ENCODE measurements around the gene BGN.

The BGN gene

GRCh38 chrX:153498453-153498852 lies 3.7 kb downstream of the BGN start:
- peak overlapping the region in 1 of 3 experiments; percentile 66 for H3K4me3 Mint-ChIP-seq
- H3K36me3 Mint-ChIP-seq (ENCODE audit: low read depth): peaks cover 8% of the 10 kb centered on the region
- peaks cover 13% of the 10 kb centered on the region for H3K9me3 Mint-ChIP-seq
- no peaks in the 10 kb centered on the region for H3K27me3 Mint-ChIP-seq (ENCODE audit: low read depth)
- H3K27ac Mint-ChIP-seq: peak overlapping the region in 1 of 3 experiments; percentile 21
- TF ChIP-seq CTCF (IDR thresholded peaks at IDR 0.05; ENCODE audit: unreplicated experiment in 3 of 3): no peak
- H3K4me1 Mint-ChIP-seq: peaks cover 20% of the 10 kb centered on the region

- Mint-ChIP-seq H3K36me3 (ENCODE audit: low read depth) (peaks cover 8% of the 10 kb centered on the region), H3K4me1 (peaks cover 12% of the 10 kb centered on the region), H3K4me3 (no peak overlapping the region), H3K9me3 (peaks cover 7% of the 10 kb centered on the region), H3K27me3 (ENCODE audit: low read depth) (no peaks in the 10 kb centered on the region), H3K27ac (peak overlapping the region in 1 of 3 experiments; percentile 21)
- TF ChIP-seq CTCF (IDR thresholded peaks at IDR 0.05; ENCODE audit: unreplicated experiment in 3 of 3): no peak
Measured at GRCh38 chrX:153499341-153499740, 4.6 kb downstream of the BGN start.

DNA sequence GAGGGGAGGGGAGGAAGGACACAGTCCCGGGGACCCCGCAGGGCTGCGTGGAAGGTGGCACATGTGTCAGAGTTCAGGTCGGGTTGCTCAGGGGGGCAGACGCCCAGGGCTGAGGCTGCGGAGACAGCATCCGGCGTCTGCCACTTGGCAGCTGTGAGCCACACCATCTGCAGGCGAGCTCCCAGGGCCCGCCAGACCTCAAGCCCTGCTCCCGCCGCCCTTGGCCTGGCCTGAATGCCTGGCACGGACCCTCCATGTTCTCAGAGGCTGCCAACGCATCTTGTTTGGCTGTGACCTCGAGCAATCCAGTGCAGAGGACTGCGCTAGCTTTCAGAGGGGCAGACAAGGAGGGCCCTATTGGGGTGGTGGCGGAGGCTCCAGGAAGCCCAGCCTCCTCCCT lies 5.1 kb downstream of the BGN start:
- peaks cover 8% of the 10 kb centered on the region for H3K36me3 Mint-ChIP-seq (ENCODE audit: low read depth)
- H3K9me3 Mint-ChIP-seq: peaks cover 7% of the 10 kb centered on the region
- H3K27ac Mint-ChIP-seq: no peak overlapping the region
- no peaks in the 10 kb centered on the region for H3K27me3 Mint-ChIP-seq (ENCODE audit: low read depth)
- peaks cover 10% of the 10 kb centered on the region for H3K4me1 Mint-ChIP-seq
- no peak overlapping the region for H3K4me3 Mint-ChIP-seq
- no peak for TF ChIP-seq CTCF (IDR thresholded peaks at IDR 0.05; ENCODE audit: unreplicated experiment in 3 of 3)

GRCh38 chrX:153500676-153501280 lies 6.0 kb downstream of the BGN start:
- Mint-ChIP-seq H3K27ac (peak overlapping the region; percentile 6 to 84 (median 22)), H3K4me3 (peak overlapping the region in 2 of 3 experiments; percentile 12 to 30), H3K9me3 (peaks cover 7% of the 10 kb centered on the region), H3K36me3 (ENCODE audit: low read depth) (peaks cover 8% of the 10 kb centered on the region), H3K27me3 (ENCODE audit: low read depth) (no peaks in the 10 kb centered on the region), H3K4me1 (peaks cover 10% of the 10 kb centered on the region)
- TF ChIP-seq CTCF (IDR thresholded peaks at IDR 0.05; ENCODE audit: unreplicated experiment in 3 of 3): no peak

DNA sequence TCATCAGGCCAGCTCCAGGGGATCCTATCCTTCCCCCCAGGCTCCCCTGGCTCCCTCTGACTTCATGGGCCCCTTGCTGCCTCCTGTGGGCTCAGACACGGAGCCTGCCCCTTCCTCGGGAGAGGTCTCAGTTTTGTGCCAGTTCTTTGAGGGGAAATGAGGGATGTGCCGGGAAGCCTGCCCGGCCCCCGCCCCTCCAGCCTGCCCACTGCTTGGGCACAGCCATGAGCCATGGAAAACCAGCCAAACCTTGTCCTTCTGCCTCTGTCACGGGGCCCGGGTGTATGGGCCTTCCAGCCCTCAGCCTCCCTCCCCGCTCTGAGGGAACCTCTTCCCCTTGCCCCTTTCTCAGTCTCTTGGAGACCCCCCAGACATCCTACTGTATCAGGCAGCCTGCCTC lies 6.8 kb downstream of the BGN start:
- TF ChIP-seq CTCF (IDR thresholded peaks at IDR 0.05; ENCODE audit: unreplicated experiment in 3 of 3): no peak
- Mint-ChIP-seq H3K4me1 (peaks cover 10% of the 10 kb centered on the region), H3K27ac (no peak overlapping the region), H3K36me3 (ENCODE audit: low read depth) (peaks cover 8% of the 10 kb centered on the region), H3K9me3 (peaks cover 7% of the 10 kb centered on the region), H3K27me3 (ENCODE audit: low read depth) (no peaks in the 10 kb centered on the region), H3K4me3 (no peak overlapping the region)

DNA sequence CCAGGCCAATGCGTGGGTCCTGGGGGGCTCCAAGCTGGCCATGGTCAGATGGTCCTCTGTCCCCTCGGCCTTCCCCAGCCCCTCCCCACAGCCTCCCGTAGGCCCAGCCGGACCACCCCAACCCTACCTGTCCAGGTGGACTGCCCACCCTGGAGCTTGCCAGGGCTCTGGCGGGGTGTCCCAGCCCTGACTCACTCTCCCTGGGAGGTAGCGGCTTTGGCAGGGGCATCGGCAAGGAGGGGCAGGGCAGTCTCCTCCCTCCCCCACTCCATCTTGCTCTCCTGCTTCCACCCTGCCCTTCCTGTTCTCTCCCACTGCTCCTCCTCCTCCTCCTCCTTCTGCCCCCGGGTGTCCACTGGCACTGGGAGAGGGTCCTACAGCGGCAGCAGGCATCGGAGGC lies 7.4 kb downstream of the BGN start:
- TF ChIP-seq CTCF (IDR thresholded peaks at IDR 0.05; ENCODE audit: unreplicated experiment in 3 of 3): no peak
- peaks cover 11% of the 10 kb centered on the region for H3K9me3 Mint-ChIP-seq
- no peaks in the 10 kb centered on the region for H3K27me3 Mint-ChIP-seq (ENCODE audit: low read depth)
- H3K4me1 Mint-ChIP-seq: peaks cover 10% of the 10 kb centered on the region
- peak overlapping the region in 1 of 3 experiments; percentile 13 for H3K4me3 Mint-ChIP-seq
- H3K36me3 Mint-ChIP-seq (ENCODE audit: low read depth): peaks cover 8% of the 10 kb centered on the region
- no peak overlapping the region for H3K27ac Mint-ChIP-seq

Data from nephron (organoid).